SK-N-SH (cell line): Measurements from ENCODE around the gene CDH23. TPM values are rescaled to one million over a fixed set of nuclear protein-coding genes. Genes with fewer than 3 reads are reported as not detected.

Experiments
- CTCF ChIA-PET: fragments of 300-600, 350-600 bp; formaldehyde crosslinking; extraction: SDS; loops from one replicate; lab custom pipeline; 2021; lab: Yijun Ruan, JAX
- POLR2A ChIA-PET: fragments of 350-600 bp; sonication (Branson Sonifier 250); formaldehyde crosslinking; extraction: SDS; loops from one replicate; lab custom pipeline; 2020; ENCODE audit warnings: antibody characterized with exemption, inconsistent platforms; lab: Yijun Ruan, JAX
- DNase-seq: peaks from one replicate; pipeline ENCODE4 v3.0.0; 2012
- H2AFZ ChIP-seq: fragments of 200-600 bp; sonication (generic); 2 replicates; pipeline ENCODE4 v1.8.1; 2016; ENCODE audit warnings: antibody characterized with exemption, mild to moderate bottlenecking, low read depth
- H3F3A ChIP-seq: fragments of 200-600 bp; sonication (generic); replicated peaks from 2 replicates; pipeline ENCODE3; 2016; ENCODE audit warnings: antibody characterized with exemption, mild to moderate bottlenecking; ENCODE audit not compliant: insufficient read depth
- H3K27ac ChIP-seq, 2 experiments: fragments of 200-500 bp in 1 of 2; fragments of 200-600 bp in 1 of 2; sonication (Bioruptor generic) in 1 of 2; sonication (generic), shearing (Covaris generic) in 1 of 2; 2 replicates each; pipeline versions ENCODE4 v1.5.1 to v1.6.1; 2014 to 2016; ENCODE audit warnings: low read depth in 2 of 2, inconsistent platforms in 1 of 2, low read length in 1 of 2, mild to moderate bottlenecking in 1 of 2, mixed read lengths in 1 of 2
- H3K27me3 ChIP-seq: fragments of 200-600 bp; sonication (generic), shearing (Covaris generic); 2 replicates; pipeline ENCODE4 v1.6.1; 2016; ENCODE audit warnings: mixed run types; ENCODE audit not compliant: insufficient read depth
- H3K36me3 ChIP-seq, 2 experiments: fragments of 200-500 bp in 1 of 2; fragments of 200-600 bp in 1 of 2; sonication (Bioruptor generic) in 1 of 2; sonication (generic) in 1 of 2; replicated peaks in 1 of 2; 2 replicates each; pipeline versions ENCODE3 to v1.5.1; 2014 to 2016; ENCODE audit warnings: low read length in 1 of 2, mild to moderate bottlenecking in 1 of 2; ENCODE audit not compliant: insufficient read depth in 2 of 2, control insufficient read depth in 1 of 2
- H3K4me1 ChIP-seq, 2 experiments: fragments of 200-500 bp in 1 of 2; fragments of 200-600 bp in 1 of 2; sonication (Bioruptor generic) in 1 of 2; sonication (generic), shearing (Covaris generic) in 1 of 2; 2 replicates each; pipeline versions ENCODE4 v1.5.1 to v1.6.1; 2014 to 2016; ENCODE audit warnings: low read depth in 1 of 2, low read length in 1 of 2, mixed run types in 1 of 2; ENCODE audit not compliant: insufficient read depth in 2 of 2, control insufficient read depth in 1 of 2
- H3K4me2 ChIP-seq: fragments of 200-600 bp; sonication (generic), shearing (Covaris generic); 2 replicates; pipeline ENCODE4 v1.6.1; 2017; ENCODE audit warnings: mixed run types
- H3K4me3 ChIP-seq, 2 experiments: fragments of 200-500 bp in 1 of 2; fragments of 200-600 bp in 1 of 2; sonication (Bioruptor generic) in 1 of 2; sonication (generic), shearing (Covaris generic) in 1 of 2; 2 replicates each; pipeline versions ENCODE4 v1.5.1 to v1.8.1; 2014 to 2016; ENCODE audit warnings: low read depth in 2 of 2, inconsistent platforms in 1 of 2, low read length in 1 of 2, mild to moderate bottlenecking in 1 of 2, mixed read lengths in 1 of 2, moderate library complexity in 1 of 2
- H3K79me2 ChIP-seq: fragments of 200-600 bp; sonication (generic); 2 replicates; pipeline ENCODE4 v1.8.1; 2017; ENCODE audit warnings: mild to moderate bottlenecking; ENCODE audit not compliant: insufficient read depth
- H3K9ac ChIP-seq: fragments of 200-600 bp; sonication (generic); 2 replicates; pipeline ENCODE4 v1.6.1; 2017; ENCODE audit warnings: mixed run types
- H3K9me2 ChIP-seq: fragments of 200-600 bp; sonication (generic); 2 replicates; pipeline ENCODE4 v1.6.1; 2017; ENCODE audit warnings: mixed run types
- H3K9me3 ChIP-seq: fragments of 200-600 bp; sonication (generic); 2 replicates; pipeline ENCODE4 v1.6.1; 2017; ENCODE audit warnings: mixed run types, mild to moderate bottlenecking, moderate library complexity
- H4K20me1 ChIP-seq: fragments of 200-600 bp; sonication (generic); 2 replicates; pipeline ENCODE4 v1.6.1; 2017; ENCODE audit warnings: mild to moderate bottlenecking, mixed run types; ENCODE audit not compliant: insufficient read depth
- EP300 ChIP-seq, 2 experiments: IDR thresholded peaks; 2 replicates each; pipeline versions ENCODE4 v1.4.0 to v1.6.1; 2012; ENCODE audit warnings: borderline replicate concordance in 1 of 2, low read depth in 1 of 2, low read length in 1 of 2
- FOXJ3 ChIP-seq: sonication (generic); formaldehyde crosslinking; IDR thresholded peaks from 2 replicates; pipeline ENCODE4 v1.5.1; 2020; ENCODE audit warnings: mild to moderate bottlenecking, missing genetic modification reagents
- GATA2 ChIP-seq: sonication (generic); formaldehyde crosslinking; IDR thresholded peaks from 2 replicates; pipeline ENCODE4 v1.5.0; 2020; ENCODE audit warnings: mild to moderate bottlenecking, missing genetic modification reagents
- MXI1 ChIP-seq: IDR thresholded peaks from 2 replicates; pipeline ENCODE4 v1.6.1; 2012; ENCODE audit warnings: mild to moderate bottlenecking, low read depth, low read length, improper control_type of control experiment
- POLR2AphosphoS5 ChIP-seq: IDR thresholded peaks from 2 replicates; pipeline ENCODE4 v1.6.1; 2012; ENCODE audit warnings: low read depth, low read length
- RCOR1 ChIP-seq: fragments of 150-350 bp; IDR thresholded peaks from 2 replicates; pipeline ENCODE4 v1.6.1; 2017; ENCODE audit warnings: antibody characterized with exemption, low read length
- RFX5 ChIP-seq: IDR thresholded peaks from 2 replicates; pipeline ENCODE4 v1.6.1; 2012; ENCODE audit warnings: mild to moderate bottlenecking, improper control_type of control experiment, low read length
- RXRA ChIP-seq: IDR thresholded peaks from 2 replicates; pipeline ENCODE4 v1.4.0; 2012; ENCODE audit warnings: low read depth, mild to moderate bottlenecking, borderline replicate concordance
- SIN3A ChIP-seq: IDR thresholded peaks from 2 replicates; pipeline ENCODE4 v1.6.1; 2012; ENCODE audit warnings: low read depth, mild to moderate bottlenecking, low read length, moderate library complexity, borderline replicate concordance
- WGBS: methylation state at CpG from one replicate; pipeline ENCODE4 v1.1.6; 2017; ENCODE audit warnings: low lambda C conversion rate; 5-methylcytosine and 5-hydroxymethylcytosine counted together
- polyA plus RNA-seq, 3 experiments: library from polyadenylated mRNA; depleted of rRNA; stranded (reverse); fragments of >200 nt; gene quantifications; 2 replicates each; pipeline ENCODE4 v1.2.3, GENCODE V29; 2012
- TF ChIP-seq, protein P1 (sequence below): IDR thresholded peaks from 2 replicates; pipeline ENCODE4 v1.4.0; 2012; ENCODE audit warnings: low read depth, borderline replicate concordance
- TF ChIP-seq, protein P2 (sequence below): IDR thresholded peaks from 2 replicates; pipeline ENCODE4 v1.4.0; 2012; ENCODE audit warnings: low read depth

CDH23 gene
- polyA plus RNA-seq, 1 of the 3 experiments (the other 2 are of a cell fraction) = 0.03 TPM

DNA sequence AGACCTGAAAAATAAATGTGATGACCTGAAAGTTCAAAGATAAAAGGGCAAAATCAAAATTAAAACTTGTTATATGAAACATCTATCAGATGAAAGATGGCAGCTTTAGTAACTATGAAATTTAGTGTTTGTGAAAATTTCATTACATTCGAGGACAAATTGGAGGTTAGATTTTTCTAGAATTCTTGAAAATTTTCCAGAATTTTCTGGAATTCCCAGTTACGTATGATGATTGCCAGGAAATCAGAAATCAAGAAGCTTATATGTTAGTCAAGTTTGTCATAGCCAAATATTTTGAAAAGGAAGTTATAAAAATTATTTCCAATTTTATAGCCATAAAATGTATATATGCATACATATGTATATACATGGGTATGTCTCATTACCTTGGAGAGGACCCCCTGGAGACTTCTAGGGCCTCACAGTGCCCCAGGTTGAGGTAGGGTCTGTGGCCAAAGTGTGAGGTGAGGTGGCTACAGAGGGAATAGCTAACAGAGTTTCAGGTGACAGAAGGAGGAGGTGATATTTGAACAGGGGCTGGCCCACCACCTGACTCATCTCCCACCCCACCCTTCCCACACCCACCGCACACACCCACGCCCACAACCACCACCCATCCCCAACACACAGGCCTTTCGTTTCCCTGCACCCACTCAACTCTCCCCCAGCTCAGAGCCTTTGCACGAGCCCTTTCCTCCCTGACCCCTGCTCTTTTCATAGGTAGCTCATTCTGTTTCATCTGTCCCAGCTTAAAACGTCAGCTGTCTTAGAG, 301.4 kb downstream of the CDH23 start:
- no peak overlapping the region for H3K4me3 ChIP-seq
- TF ChIP-seq FOXJ3 = no peak
- TF ChIP-seq POLR2AphosphoS5 = no peak
- TF ChIP-seq RCOR1 = no peak
- no peak for TF ChIP-seq GATA2 (CRISPR knock-in tag)
- TF ChIP-seq, protein P1, sequence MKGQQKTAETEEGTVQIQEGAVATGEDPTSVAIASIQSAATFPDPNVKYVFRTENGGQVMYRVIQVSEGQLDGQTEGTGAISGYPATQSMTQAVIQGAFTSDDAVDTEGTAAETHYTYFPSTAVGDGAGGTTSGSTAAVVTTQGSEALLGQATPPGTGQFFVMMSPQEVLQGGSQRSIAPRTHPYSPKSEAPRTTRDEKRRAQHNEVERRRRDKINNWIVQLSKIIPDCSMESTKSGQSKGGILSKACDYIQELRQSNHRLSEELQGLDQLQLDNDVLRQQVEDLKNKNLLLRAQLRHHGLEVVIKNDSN = no peak
- no peak for TF ChIP-seq RXRA
- TF ChIP-seq, all 33 proteins: peak for 0
- no peaks in the 10 kb centered on the region for H3K79me2 ChIP-seq
- no peak overlapping the region for H3K27ac ChIP-seq
- no peaks in the 10 kb centered on the region for H3K36me3 ChIP-seq
- no peak overlapping the region for H3K4me2 ChIP-seq
- WGBS = 39% methylated on average over 7 of the region's 7 CpGs
- no peaks in the 10 kb centered on the region for H3K9me3 ChIP-seq
- H3F3A ChIP-seq = no peaks in the 10 kb centered on the region
- no peaks in the 10 kb centered on the region for H3K9me2 ChIP-seq
- H3K4me1 ChIP-seq = peaks cover 0 to 7% of the 10 kb centered on the region in 2 experiments; a peak in 1 of 4 replicates
- no peak overlapping the region for H2AFZ ChIP-seq
- no peak overlapping the region for H3K9ac ChIP-seq
- ChIA-PET CTCF (interaction anchor here (0.6 to 8.7 kb wide), 33 partner anchors 9 to 390 kb away, joined by 3 to 195 read pairs (median 8); partner anchors contain the start of genes CDH23, SLC29A3 and VSIR), POLR2A (interaction anchor here (1.0 kb wide), 1 partner anchor 10 kb away, joined by 3 read pairs; no protein-coding TSS in a partner anchor)
- no peak for DNase-seq
- no peaks in the 10 kb centered on the region for H4K20me1 ChIP-seq
- peaks cover 42% of the 10 kb centered on the region; the same call in 1 of the 2 replicates for H3K27me3 ChIP-seq

DNA sequence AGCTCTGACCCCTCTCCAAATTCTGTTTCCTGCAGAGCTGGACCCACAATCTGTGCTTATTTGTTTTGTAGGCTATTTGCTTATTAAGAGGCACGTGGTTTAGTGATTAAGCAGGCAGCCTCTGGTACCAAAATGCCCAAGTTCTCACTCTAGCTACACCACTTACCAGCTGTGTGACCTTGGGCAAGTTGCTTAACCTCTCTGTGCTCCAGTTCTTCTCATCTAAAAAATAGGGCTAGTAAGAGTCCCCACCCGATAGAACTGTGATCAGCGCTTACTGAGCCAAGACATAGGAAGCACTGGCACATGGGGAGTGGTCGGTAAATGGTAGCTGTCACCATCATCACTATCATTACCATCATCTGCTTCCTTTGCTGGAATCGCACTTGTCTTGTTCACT, 302.0 kb downstream of the CDH23 start:
- Histone ChIP-seq H3K4me2 (no peak overlapping the region), H3K9me2 (no peaks in the 10 kb centered on the region), H2AFZ (no peak overlapping the region), H3K4me3 (no peak overlapping the region), H4K20me1 (no peaks in the 10 kb centered on the region), H3K9me3 (no peaks in the 10 kb centered on the region), H3K79me2 (no peaks in the 10 kb centered on the region), H3F3A (no peaks in the 10 kb centered on the region), H3K9ac (no peak overlapping the region), H3K4me1 (peaks cover 0 to 7% of the 10 kb centered on the region in 2 experiments; a peak in 1 of 4 replicates), H3K36me3 (no peaks in the 10 kb centered on the region), H3K27ac (no peak overlapping the region), H3K27me3 (peaks cover 46% of the 10 kb centered on the region; the same call in 1 of the 2 replicates)
- WGBS = 57% methylated on average over 5 of the region's 5 CpGs
- POLR2A ChIA-PET = interaction anchor here (1.0 kb wide), 1 partner anchor 9 kb away, joined by 3 read pairs; no protein-coding TSS in a partner anchor
- CTCF ChIA-PET = interaction anchor here (0.6 to 8.7 kb wide), 15 partner anchors 12 to 391 kb away, joined by 3 to 195 read pairs (median 4); partner anchors contain the start of genes SLC29A3 and VSIR
- no peak for DNase-seq
- no peak for TF ChIP-seq MXI1
- TF ChIP-seq RFX5 = no peak
- TF ChIP-seq EP300 (IDR thresholded peaks at IDR 0.05; ENCODE audit: borderline replicate concordance in 1 of 2, low read depth in 1 of 2, low read length in 1 of 2) = no peak
- no peak for TF ChIP-seq SIN3A
- TF ChIP-seq, protein P1 = no peak
- TF ChIP-seq, protein P2, sequence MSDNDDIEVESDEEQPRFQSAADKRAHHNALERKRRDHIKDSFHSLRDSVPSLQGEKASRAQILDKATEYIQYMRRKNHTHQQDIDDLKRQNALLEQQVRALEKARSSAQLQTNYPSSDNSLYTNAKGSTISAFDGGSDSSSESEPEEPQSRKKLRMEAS = no peak
